ENCODE data around the gene ATP6V0D1. TPM values are rescaled to one million over a fixed set of nuclear protein-coding genes. Genes with fewer than 3 reads are reported as not detected.

The ATP6V0D1 gene
- total RNA-seq, 2 donors from 2014 or later, result 79.7 to 95.7 TPM

- Histone ChIP-seq H3K9me3 (no peaks in the 10 kb centered on the region), H3K27ac (peak overlapping the region; percentile 31 to 64), H3K4me3 (no peak overlapping the region), H3K4me1 (peaks cover 0 to 66% of the 10 kb centered on the region in 2 donors), H3K36me3 (peaks cover 15% of the 10 kb centered on the region), H3K27me3 (no peaks in the 10 kb centered on the region)
- TF ChIP-seq, protein P1, sequence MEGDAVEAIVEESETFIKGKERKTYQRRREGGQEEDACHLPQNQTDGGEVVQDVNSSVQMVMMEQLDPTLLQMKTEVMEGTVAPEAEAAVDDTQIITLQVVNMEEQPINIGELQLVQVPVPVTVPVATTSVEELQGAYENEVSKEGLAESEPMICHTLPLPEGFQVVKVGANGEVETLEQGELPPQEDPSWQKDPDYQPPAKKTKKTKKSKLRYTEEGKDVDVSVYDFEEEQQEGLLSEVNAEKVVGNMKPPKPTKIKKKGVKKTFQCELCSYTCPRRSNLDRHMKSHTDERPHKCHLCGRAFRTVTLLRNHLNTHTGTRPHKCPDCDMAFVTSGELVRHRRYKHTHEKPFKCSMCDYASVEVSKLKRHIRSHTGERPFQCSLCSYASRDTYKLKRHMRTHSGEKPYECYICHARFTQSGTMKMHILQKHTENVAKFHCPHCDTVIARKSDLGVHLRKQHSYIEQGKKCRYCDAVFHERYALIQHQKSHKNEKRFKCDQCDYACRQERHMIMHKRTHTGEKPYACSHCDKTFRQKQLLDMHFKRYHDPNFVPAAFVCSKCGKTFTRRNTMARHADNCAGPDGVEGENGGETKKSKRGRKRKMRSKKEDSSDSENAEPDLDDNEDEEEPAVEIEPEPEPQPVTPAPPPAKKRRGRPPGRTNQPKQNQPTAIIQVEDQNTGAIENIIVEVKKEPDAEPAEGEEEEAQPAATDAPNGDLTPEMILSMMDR (IDR thresholded peaks at IDR 0.05), result no peak
- no peak for DNase-seq (ENCODE audit: low spot score)
Observed at GRCh38 chr16:67457611-67458010, 23.3 kb downstream of the ATP6V0D1 start.

- Histone ChIP-seq H3K4me1 (peaks cover 0 to 65% of the 10 kb centered on the region in 2 donors), H3K27ac (peak overlapping the region; percentile 1 to 14), H3K4me3 (no peak overlapping the region), H3K9me3 (no peaks in the 10 kb centered on the region), H3K27me3 (no peaks in the 10 kb centered on the region), H3K36me3 (peaks cover 17% of the 10 kb centered on the region)
- peak; percentile 79 for DNase-seq (ENCODE audit: low spot score)
- TF ChIP-seq, protein P1 (IDR thresholded peaks at IDR 0.05), result peak; percentile 20 to 56
Observed at GRCh38 chr16:67456391-67457081, 24.4 kb downstream of the ATP6V0D1 start.

DNA sequence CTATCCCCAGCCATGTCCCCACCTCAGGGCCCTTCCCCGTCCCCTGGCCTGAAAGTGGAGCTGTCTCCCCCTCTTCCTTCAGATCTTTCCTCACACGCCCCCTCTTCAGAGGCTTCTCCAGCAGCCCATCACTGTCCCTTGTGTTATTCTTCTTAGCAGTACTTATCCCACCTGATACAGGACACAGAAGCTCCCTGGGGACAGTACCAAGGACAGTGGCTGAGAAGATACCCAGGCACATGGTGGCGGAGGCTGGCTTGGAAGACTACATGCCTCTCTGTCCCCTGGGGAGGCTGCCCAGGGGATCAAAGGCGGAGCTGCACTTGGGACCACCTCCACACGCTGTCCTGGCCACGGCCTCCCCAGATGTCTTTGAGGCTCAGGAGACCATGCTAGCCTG, 26.1 kb downstream of the ATP6V0D1 start:
- H3K9me3 ChIP-seq, result no peaks in the 10 kb centered on the region
- TF ChIP-seq, protein P1 (IDR thresholded peaks at IDR 0.05), result no peak
- H3K36me3 ChIP-seq, result peaks cover 21% of the 10 kb centered on the region
- H3K27ac ChIP-seq, result no peak overlapping the region
- H3K4me1 ChIP-seq, result peaks cover 0 to 65% of the 10 kb centered on the region in 2 donors
- H3K4me3 ChIP-seq, result no peak overlapping the region
- no peaks in the 10 kb centered on the region for H3K27me3 ChIP-seq
- DNase-seq (ENCODE audit: low spot score), result no peak

GRCh38 chr16:67454104-67454503, 26.9 kb downstream of the ATP6V0D1 start:
- TF ChIP-seq, protein P1 (IDR thresholded peaks at IDR 0.05), result no peak
- no peak overlapping the region for H3K4me3 ChIP-seq
- no peak overlapping the region for H3K27ac ChIP-seq
- H3K4me1 ChIP-seq, result peaks cover 0 to 65% of the 10 kb centered on the region in 2 donors
- no peaks in the 10 kb centered on the region for H3K9me3 ChIP-seq
- no peak for DNase-seq (ENCODE audit: low spot score)
- peaks cover 21% of the 10 kb centered on the region for H3K36me3 ChIP-seq
- no peaks in the 10 kb centered on the region for H3K27me3 ChIP-seq

DNA sequence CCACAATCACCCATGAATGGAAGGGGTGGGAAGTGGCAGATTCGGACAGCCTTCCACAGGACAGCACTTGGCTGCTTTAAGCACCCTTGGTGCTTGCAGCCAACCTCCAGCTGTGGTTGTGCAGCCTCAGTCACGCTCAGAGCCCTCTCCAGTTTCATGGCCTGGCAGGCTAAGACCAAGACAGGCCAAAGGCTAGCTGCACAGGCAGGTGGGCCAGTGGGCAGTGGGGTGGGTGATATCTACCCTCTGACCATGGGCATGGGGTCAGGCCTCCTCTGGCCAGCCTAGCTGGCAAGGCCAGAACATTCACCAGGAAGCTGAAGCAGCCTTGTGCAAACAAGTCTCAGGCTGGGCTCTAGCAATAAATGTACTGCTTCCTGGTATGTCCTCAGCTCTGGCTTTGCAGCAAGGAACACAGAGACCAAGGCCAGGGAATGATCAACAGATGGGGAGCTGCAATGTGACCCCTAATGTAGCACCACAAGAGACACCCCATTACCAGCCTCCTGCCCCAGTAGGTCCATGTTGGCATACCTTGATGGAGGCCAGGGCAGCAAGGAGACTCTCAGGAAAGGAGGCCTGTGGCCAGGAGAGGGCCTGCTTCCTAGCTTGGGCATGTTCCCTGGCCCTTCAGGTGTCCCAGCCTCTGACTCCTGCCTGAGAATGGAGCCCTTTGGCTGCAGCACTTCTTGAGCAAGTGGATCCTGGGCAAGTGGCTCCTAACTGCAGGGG, 29.1 kb downstream of the ATP6V0D1 start:
- no peak for DNase-seq (ENCODE audit: low spot score)
- TF ChIP-seq, protein P1 (IDR thresholded peaks at IDR 0.05), result no peak

More for the DNA sequence above, 29.1 kb downstream of the ATP6V0D1 start:
- Histone ChIP-seq H3K27ac (no peak overlapping the region), H3K36me3 (peaks cover 21% of the 10 kb centered on the region), H3K27me3 (no peaks in the 10 kb centered on the region), H3K4me3 (no peak overlapping the region), H3K4me1 (peaks cover 0 to 63% of the 10 kb centered on the region in 2 donors), H3K9me3 (no peaks in the 10 kb centered on the region)

All from right atrium auricular region (tissue), 2 donors.